Neural cell (in vitro differentiated cells): ENCODE data around the gene LDLRAD4. TPM values are rescaled to one million over a fixed set of nuclear protein-coding genes. Genes with fewer than 3 reads are reported as not detected.

ENCODE experiments used
- H2AFZ ChIP-seq: fragments of 200-600, 300-800 bp; sonication (generic), shearing (Covaris generic); 2 replicates; pipeline ENCODE4 v1.6.0; 2014; ENCODE audit warnings: low read depth, mild to moderate bottlenecking, antibody characterized with exemption, low read length, moderate library complexity
- H3F3A ChIP-seq: fragments of 200-600 bp; shearing (Covaris generic); 2 replicates; pipeline ENCODE4 v1.6.1; 2016; ENCODE audit warnings: mild to moderate bottlenecking, moderate library complexity, mixed read lengths, antibody characterized with exemption, low read length; ENCODE audit not compliant: insufficient read depth, poor library complexity, severe bottlenecking
- H3K27ac ChIP-seq: fragments of 200-600, 300-800 bp; sonication (generic), shearing (Covaris generic); 2 replicates; pipeline ENCODE4 v1.5.1; 2014; ENCODE audit warnings: mild to moderate bottlenecking, low read length, moderate library complexity
- H3K27me3 ChIP-seq: fragments of 300-800, 200-600 bp; sonication (generic), shearing (Covaris generic); 2 replicates; pipeline ENCODE4 v1.6.0; 2014; ENCODE audit warnings: mild to moderate bottlenecking, low read depth, low read length, moderate library complexity; ENCODE audit not compliant: insufficient read depth
- H3K36me3 ChIP-seq: fragments of 300-800, 200-600 bp; sonication (generic), shearing (Covaris generic); 2 replicates; pipeline ENCODE4 v1.5.1; 2014; ENCODE audit warnings: mild to moderate bottlenecking, antibody characterized with exemption, low read length, moderate library complexity; ENCODE audit not compliant: insufficient read depth
- H3K4me2 ChIP-seq: fragments of 300-800, 200-600 bp; sonication (generic), shearing (Covaris generic); 2 replicates; pipeline ENCODE4 v1.6.0; 2014; ENCODE audit warnings: mild to moderate bottlenecking, low read length
- H3K4me3 ChIP-seq: fragments of 300-800, 200-600 bp; sonication (generic), shearing (Covaris generic); 2 replicates; pipeline ENCODE4 v1.5.1; 2014; ENCODE audit warnings: mild to moderate bottlenecking, low read length, moderate library complexity
- H3K79me2 ChIP-seq: fragments of 200-600 bp; shearing (Covaris generic); replicated peaks from 2 replicates; pipeline ENCODE4 v1.6.0; 2014; ENCODE audit warnings: mild to moderate bottlenecking, low read length, moderate library complexity; ENCODE audit not compliant: insufficient read depth
- H3K9ac ChIP-seq: fragments of 300-800, 200-600 bp; sonication (generic), shearing (Covaris generic); 2 replicates; pipeline ENCODE4 v1.6.1; 2016; ENCODE audit warnings: mild to moderate bottlenecking, low read length, mixed read lengths
- H3K9me2 ChIP-seq: fragments of 200-600 bp; shearing (Covaris generic); 2 replicates; pipeline ENCODE4 v1.6.1; 2016; ENCODE audit warnings: mild to moderate bottlenecking, low read length, mixed read lengths; ENCODE audit not compliant: insufficient read depth
- H3K9me3 ChIP-seq: fragments of 200-600, 300-800 bp; sonication (generic), shearing (Covaris generic); 2 replicates; pipeline ENCODE4 v1.6.1; 2016; ENCODE audit warnings: mild to moderate bottlenecking, mixed run types, low read length, moderate library complexity, mixed read lengths
- H4K20me1 ChIP-seq: fragments of 200-600 bp; shearing (Covaris generic); 2 replicates; pipeline ENCODE4 v1.6.1; 2016; ENCODE audit warnings: mild to moderate bottlenecking, mixed run types; ENCODE audit not compliant: insufficient read depth
- CTCF ChIP-seq: fragments of 450-650 bp; IDR thresholded peaks from 2 replicates; pipeline ENCODE4 v1.5.1; 2014; ENCODE audit warnings: antibody characterized with exemption, mild to moderate bottlenecking, moderate library complexity; ENCODE audit not compliant: poor library complexity, severe bottlenecking
- EP300 ChIP-seq: fragments of 450-650 bp; conservative IDR thresholded peaks from 2 replicates; pipeline ENCODE4 v1.6.1; 2014; ENCODE audit warnings: antibody characterized with exemption, mild to moderate bottlenecking, moderate library complexity; ENCODE audit not compliant: poor library complexity, severe bottlenecking
- EZH2 ChIP-seq: fragments of 200-600, 300-800 bp; shearing (Covaris generic), sonication (generic); IDR thresholded peaks from 2 replicates; pipeline ENCODE4 v1.6.1; 2014; ENCODE audit warnings: antibody characterized with exemption, low read length, borderline replicate concordance, mild to moderate bottlenecking; ENCODE audit not compliant: insufficient read depth, poor library complexity, severe bottlenecking
- MXI1 ChIP-seq: fragments of 450-650 bp; conservative IDR thresholded peaks from 2 replicates; pipeline ENCODE4 v1.6.1; 2014; ENCODE audit warnings: antibody characterized with exemption, mild to moderate bottlenecking; ENCODE audit not compliant: poor library complexity, severe bottlenecking
- POLR2AphosphoS5 ChIP-seq: IDR thresholded peaks from 2 replicates; pipeline ENCODE4 v1.6.1; 2012
- RAD21 ChIP-seq: fragments of 450-650 bp; conservative IDR thresholded peaks from 2 replicates; pipeline ENCODE4 v1.6.1; 2014; ENCODE audit warnings: antibody characterized with exemption, mild to moderate bottlenecking, moderate library complexity
- REST ChIP-seq: IDR thresholded peaks from 2 replicates; pipeline ENCODE4 v1.6.1; 2012; ENCODE audit warnings: borderline replicate concordance
- SMC3 ChIP-seq: fragments of 450-650 bp; conservative IDR thresholded peaks from 2 replicates; pipeline ENCODE4 v1.6.1; 2014; ENCODE audit warnings: antibody characterized with exemption, mild to moderate bottlenecking, moderate library complexity; ENCODE audit not compliant: poor library complexity
- TAF1 ChIP-seq: IDR thresholded peaks from 2 replicates; pipeline ENCODE4 v1.6.1; 2012; ENCODE audit warnings: low read depth
- polyA plus RNA-seq: library from polyadenylated mRNA; depleted of rRNA; stranded (reverse); fragments of >200 nt; gene quantifications from 2 replicates; pipeline ENCODE4 v1.2.3, GENCODE V29; 2014

The LDLRAD4 gene
- polyA plus RNA-seq, 1 donor from 2014 or later, result 3.7 TPM

- no peaks in the 10 kb centered on the region for H3K36me3 ChIP-seq
- H3F3A ChIP-seq, result no peaks in the 10 kb centered on the region
- H3K27me3 ChIP-seq, result no peaks in the 10 kb centered on the region
- H3K79me2 ChIP-seq, result no peaks in the 10 kb centered on the region
- H3K9me3 ChIP-seq, result no peaks in the 10 kb centered on the region
- no peak overlapping the region for H3K9ac ChIP-seq
- no peaks in the 10 kb centered on the region for H3K9me2 ChIP-seq
- no peak overlapping the region for H3K27ac ChIP-seq
- TF ChIP-seq POLR2AphosphoS5, result no peak
- no peak for TF ChIP-seq SMC3
- TF ChIP-seq EP300, result no peak
- no peak for TF ChIP-seq RAD21
- TF ChIP-seq MXI1, result no peak
- no peak for TF ChIP-seq TAF1
- TF ChIP-seq EZH2, result no peak
- no peak for TF ChIP-seq CTCF
- no peak for TF ChIP-seq REST
- H4K20me1 ChIP-seq, result no peaks in the 10 kb centered on the region
- no peak overlapping the region for H3K4me3 ChIP-seq
- H2AFZ ChIP-seq, result no peak overlapping the region
- no peak overlapping the region for H3K4me2 ChIP-seq
Observed at GRCh38 chr18:13232971-13233786, 14.6 kb downstream of the LDLRAD4 start.

GRCh38 chr18:13233787-13234783 lies 15.5 kb downstream of the LDLRAD4 start:
- no peaks in the 10 kb centered on the region for H3K79me2 ChIP-seq
- no peak overlapping the region for H2AFZ ChIP-seq
- no peak overlapping the region for H3K27ac ChIP-seq
- no peak overlapping the region for H3K4me3 ChIP-seq
- no peaks in the 10 kb centered on the region for H3K27me3 ChIP-seq
- no peak overlapping the region for H3K9ac ChIP-seq
- H3K4me2 ChIP-seq, result no peak overlapping the region
- no peaks in the 10 kb centered on the region for H3K36me3 ChIP-seq
- H3K9me3 ChIP-seq, result no peaks in the 10 kb centered on the region
- no peaks in the 10 kb centered on the region for H3K9me2 ChIP-seq
- no peaks in the 10 kb centered on the region for H4K20me1 ChIP-seq
- TF ChIP-seq REST (no peak), MXI1 (no peak), RAD21 (no peak), EP300 (no peak), TAF1 (no peak), CTCF (no peak), POLR2AphosphoS5 (no peak)
- no peaks in the 10 kb centered on the region for H3F3A ChIP-seq
